ENCODE data around the gene LDLRAD3. TPM values are rescaled to one million over a fixed set of nuclear protein-coding genes. Genes with fewer than 3 reads are reported as not detected.

LDLRAD3 gene
- total and polyA plus RNA-seq, 4 donors, result 2.2 to 14.3 (median 9.9) TPM

GRCh38 chr11:36149538-36150242 lies 205.8 kb downstream of the LDLRAD3 start:
- peak overlapping the region in 1 of 2 donors; percentile 58 for H3K27ac ChIP-seq (ENCODE audit: low read depth in 1 of 2, low read length in 1 of 2)
- DNase-seq (peak; percentile 22 to 33 (median 28)), ATAC-seq (ENCODE audit: insufficient read depth, low FRiP score) (peak; percentile 96)
- H3K27me3 ChIP-seq (ENCODE audit: control insufficient read depth in 3 of 3, insufficient read depth in 3 of 3, low read length in 2 of 3), result no peaks in the 10 kb centered on the region
- H3K4me3 ChIP-seq, result no peak overlapping the region
- no peaks in the 10 kb centered on the region for H3K36me3 ChIP-seq (ENCODE audit: control insufficient read depth in 4 of 4, insufficient read depth in 4 of 4, low read length in 4 of 4)
- H3K9ac ChIP-seq (ENCODE audit: insufficient read depth in 1 of 2, low read length in 2 of 2), result no peak overlapping the region
- H3K4me1 ChIP-seq (ENCODE audit: control insufficient read depth in 5 of 5, insufficient read depth in 5 of 5, low read length in 5 of 5), result peaks cover 0 to 15% (median 10%) of the 10 kb centered on the region in 5 donors
- 42 to 46% methylated on average over 8 of the region's 8 CpGs for whole genome bisulfite sequencing, 2 donors
- H3K9me3 ChIP-seq (ENCODE audit: control insufficient read depth in 4 of 4, insufficient read depth in 3 of 4, low read length in 3 of 4), result no peaks in the 10 kb centered on the region
- TF ChIP-seq CTCF (IDR thresholded peaks at IDR 0.05; ENCODE audit: control extremely low read depth, extremely low read depth), result peak; percentile 22

- Histone ChIP-seq H3K4me3 (no peak overlapping the region), H3K9me3 (ENCODE audit: control insufficient read depth in 4 of 4, insufficient read depth in 3 of 4, low read length in 3 of 4) (no peaks in the 10 kb centered on the region), H3K4me1 (ENCODE audit: control insufficient read depth in 5 of 5, insufficient read depth in 5 of 5, low read length in 5 of 5) (peaks cover 0 to 28% (median 10%) of the 10 kb centered on the region in 5 donors), H3K27me3 (ENCODE audit: control insufficient read depth in 3 of 3, insufficient read depth in 3 of 3, low read length in 2 of 3) (no peaks in the 10 kb centered on the region), H3K36me3 (ENCODE audit: control insufficient read depth in 4 of 4, insufficient read depth in 4 of 4, low read length in 4 of 4) (no peaks in the 10 kb centered on the region), H3K27ac (ENCODE audit: low read depth in 1 of 2, low read length in 1 of 2) (no peak overlapping the region), H3K9ac (ENCODE audit: insufficient read depth in 1 of 2, low read length in 2 of 2) (no peak overlapping the region)
- ATAC-seq (ENCODE audit: insufficient read depth, low FRiP score), result no peak
- no peak for DNase-seq
- WGBS, 2 donors, result 93 to 96% methylated on average over 4 of the region's 4 CpGs
- no peak for TF ChIP-seq CTCF (IDR thresholded peaks at IDR 0.05; ENCODE audit: control extremely low read depth, extremely low read depth)
Measured at GRCh38 chr11:36150986-36151385, 207.1 kb downstream of the LDLRAD3 start.

- H3K27ac ChIP-seq (ENCODE audit: low read depth in 1 of 2, low read length in 1 of 2), result no peak overlapping the region
- TF ChIP-seq CTCF (IDR thresholded peaks at IDR 0.05; ENCODE audit: control extremely low read depth, extremely low read depth), result no peak
- H3K27me3 ChIP-seq (ENCODE audit: control insufficient read depth in 3 of 3, insufficient read depth in 3 of 3, low read length in 2 of 3), result no peaks in the 10 kb centered on the region
- no peak overlapping the region for H3K4me3 ChIP-seq
- ATAC-seq (ENCODE audit: insufficient read depth, low FRiP score) (no peak), DNase-seq (no peak)
- H3K4me1 ChIP-seq (ENCODE audit: control insufficient read depth in 5 of 5, insufficient read depth in 5 of 5, low read length in 5 of 5), result peaks cover 0 to 38% (median 13%) of the 10 kb centered on the region in 5 donors
- H3K9me3 ChIP-seq (ENCODE audit: control insufficient read depth in 4 of 4, insufficient read depth in 3 of 4, low read length in 3 of 4), result no peaks in the 10 kb centered on the region
- no peaks in the 10 kb centered on the region for H3K36me3 ChIP-seq (ENCODE audit: control insufficient read depth in 4 of 4, insufficient read depth in 4 of 4, low read length in 4 of 4)
- 90 to 95% methylated on average over 7 of the region's 7 CpGs for WGBS, 2 donors
- no peak overlapping the region for H3K9ac ChIP-seq (ENCODE audit: insufficient read depth in 1 of 2, low read length in 2 of 2)
Measured at GRCh38 chr11:36151933-36152580, 208.2 kb downstream of the LDLRAD3 start.

Measured in lung (tissue), 12 donors.